ENCODE results near the gene GPR61.
A peak's percentile ranks its signal among the peaks of the same experiment; 100 is the strongest.

The GPR61 gene

DNA sequence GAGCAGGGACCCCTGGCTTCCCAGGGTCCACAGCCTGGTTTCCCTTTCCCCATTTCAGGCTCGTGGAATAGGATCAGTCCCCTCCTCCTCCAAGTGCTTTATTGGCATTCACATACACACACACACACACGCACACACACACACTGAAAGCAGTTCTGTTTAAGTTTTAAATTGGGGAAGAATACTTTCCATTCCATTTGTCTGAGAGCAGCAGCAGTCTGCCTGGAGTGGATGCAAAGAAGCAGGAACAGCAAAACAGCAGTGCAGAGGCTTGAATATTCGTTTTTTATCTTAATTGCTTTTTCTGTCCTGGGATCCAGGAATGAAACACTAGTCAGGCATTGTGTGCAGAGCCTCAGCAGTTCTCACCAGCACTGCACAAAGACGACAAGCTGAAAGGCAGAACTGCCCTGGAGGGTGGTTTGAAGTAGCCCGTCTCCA, 38.7 kb upstream of the GPR61 start:
- Histone ChIP-seq H2AFZ (ENCODE audit: low read length) (no peak overlapping the region), H3K4me2 (ENCODE audit: low read length) (no peak overlapping the region), H3K27ac (ENCODE audit: low read depth, low read length, poor library complexity, severe bottlenecking) (no peak overlapping the region), H3K27me3 (ENCODE audit: insufficient read depth, low read length) (no peaks in the 10 kb centered on the region), H3K36me3 (ENCODE audit: insufficient read depth, low read length) (peaks cover 13% of the 10 kb centered on the region; the same call in 1 of the 2 replicates), H3F3A (ENCODE audit: insufficient read depth, low read length) (no peaks in the 10 kb centered on the region), H4K20me1 (ENCODE audit: insufficient read depth, low read length) (no peaks in the 10 kb centered on the region), H3K79me2 (ENCODE audit: insufficient read depth, low read length) (no peaks in the 10 kb centered on the region), H3K4me3 (ENCODE audit: low read depth, low read length, poor library complexity, severe bottlenecking) (no peak overlapping the region), H3K4me1 (ENCODE audit: insufficient read depth, low read length, severe bottlenecking) (peaks cover 12% of the 10 kb centered on the region), H3K9ac (ENCODE audit: low read length) (no peak overlapping the region), H3K9me2 (ENCODE audit: low read depth, low read length) (no peaks in the 10 kb centered on the region), H3K9me3 (ENCODE audit: low read length) (no peaks in the 10 kb centered on the region)
- TF ChIP-seq CTCF (IDR thresholded peaks at IDR 0.05; ENCODE audit: low read length) (no peak), EZH2 (IDR thresholded peaks at IDR 0.05; ENCODE audit: borderline replicate concordance, low read length) (no peak)

DNA sequence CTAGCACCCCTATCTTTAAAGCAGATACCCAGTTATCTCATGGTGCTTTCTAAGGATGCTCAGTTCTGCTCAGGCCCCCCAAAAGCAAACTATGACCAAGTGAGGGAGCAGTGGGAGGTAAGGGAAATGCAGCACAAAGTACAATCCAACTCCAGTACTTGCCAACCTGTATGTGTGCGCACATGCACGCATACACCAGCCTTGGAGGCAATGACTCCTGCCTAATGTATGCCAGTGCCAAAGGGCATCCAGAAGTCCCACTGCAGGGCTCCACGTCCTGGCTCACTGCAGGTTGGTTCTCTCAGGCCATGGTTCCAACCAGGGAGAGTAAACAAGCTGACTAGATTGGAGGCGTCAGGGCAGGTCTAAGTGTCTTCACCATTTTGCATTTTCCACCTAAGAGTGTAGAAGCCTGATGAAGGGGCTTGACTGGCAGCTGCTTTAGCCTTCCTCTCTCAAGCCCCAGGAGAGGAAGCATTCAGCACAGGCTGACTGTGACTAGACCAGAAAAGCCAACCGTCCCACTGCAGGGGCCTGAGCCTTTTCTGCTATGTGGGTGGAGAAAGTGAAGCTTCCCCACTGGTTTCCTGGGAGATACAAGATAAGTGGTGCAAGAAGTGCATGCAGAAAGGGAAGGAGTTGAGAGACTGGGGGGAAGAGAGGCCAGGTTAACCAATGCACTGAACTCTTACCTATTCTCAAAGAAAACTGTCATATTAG, 37.9 kb upstream of the GPR61 start:
- no peaks in the 10 kb centered on the region for H3K9me3 ChIP-seq (ENCODE audit: low read length)
- H3K9ac ChIP-seq (ENCODE audit: low read length): no peak overlapping the region
- H3K4me1 ChIP-seq (ENCODE audit: insufficient read depth, low read length, severe bottlenecking): peaks cover 12% of the 10 kb centered on the region
- H3K27ac ChIP-seq (ENCODE audit: low read depth, low read length, poor library complexity, severe bottlenecking): peak overlapping the region; percentile 34
- no peak overlapping the region for H2AFZ ChIP-seq (ENCODE audit: low read length)
- peaks cover 7% of the 10 kb centered on the region; the same call in 1 of the 2 replicates for H3K36me3 ChIP-seq (ENCODE audit: insufficient read depth, low read length)
- H3K4me2 ChIP-seq (ENCODE audit: low read length): no peak overlapping the region
- no peaks in the 10 kb centered on the region for H3K27me3 ChIP-seq (ENCODE audit: insufficient read depth, low read length)
- H3K79me2 ChIP-seq (ENCODE audit: insufficient read depth, low read length): no peaks in the 10 kb centered on the region
- no peak for TF ChIP-seq EZH2 (IDR thresholded peaks at IDR 0.05; ENCODE audit: borderline replicate concordance, low read length)
- no peaks in the 10 kb centered on the region for H3K9me2 ChIP-seq (ENCODE audit: low read depth, low read length)
- H3F3A ChIP-seq (ENCODE audit: insufficient read depth, low read length): no peaks in the 10 kb centered on the region
- H4K20me1 ChIP-seq (ENCODE audit: insufficient read depth, low read length): no peaks in the 10 kb centered on the region
- no peak overlapping the region for H3K4me3 ChIP-seq (ENCODE audit: low read depth, low read length, poor library complexity, severe bottlenecking)

DNA sequence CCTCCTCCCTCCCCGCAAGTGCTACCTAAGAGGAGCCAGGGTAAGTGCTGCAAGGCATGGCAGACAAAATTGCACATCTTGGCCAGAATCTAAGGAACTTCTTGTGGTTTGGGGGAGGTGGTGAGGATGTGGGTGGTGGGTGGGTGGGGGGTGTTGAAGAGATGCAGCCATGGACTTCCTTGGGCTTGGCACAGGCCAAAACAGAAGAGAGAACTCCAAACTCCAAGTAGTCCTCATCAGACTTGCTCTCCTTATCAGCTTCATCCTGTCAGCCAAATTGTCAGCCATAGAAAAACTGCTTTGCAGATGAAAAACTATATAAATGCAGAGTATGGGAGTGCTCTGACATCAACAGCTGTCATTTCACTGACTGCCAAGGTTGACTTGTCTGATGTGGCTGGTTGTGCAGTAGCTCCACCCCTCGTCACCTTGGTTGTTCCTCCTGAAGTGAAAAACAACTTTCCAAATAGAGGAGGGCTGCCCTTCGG, 37.3 kb upstream of the GPR61 start:
- Histone ChIP-seq H3K27me3 (ENCODE audit: insufficient read depth, low read length) (no peaks in the 10 kb centered on the region), H3K27ac (ENCODE audit: low read depth, low read length, poor library complexity, severe bottlenecking) (peak overlapping the region; percentile 34), H3K79me2 (ENCODE audit: insufficient read depth, low read length) (no peaks in the 10 kb centered on the region), H3K9me3 (ENCODE audit: low read length) (no peaks in the 10 kb centered on the region), H3K4me3 (ENCODE audit: low read depth, low read length, poor library complexity, severe bottlenecking) (no peak overlapping the region), H3K4me1 (ENCODE audit: insufficient read depth, low read length, severe bottlenecking) (peaks cover 12% of the 10 kb centered on the region), H4K20me1 (ENCODE audit: insufficient read depth, low read length) (no peaks in the 10 kb centered on the region), H3K4me2 (ENCODE audit: low read length) (no peak overlapping the region), H2AFZ (ENCODE audit: low read length) (no peak overlapping the region), H3K36me3 (ENCODE audit: insufficient read depth, low read length) (peaks cover 7% of the 10 kb centered on the region; the same call in 1 of the 2 replicates), H3F3A (ENCODE audit: insufficient read depth, low read length) (no peaks in the 10 kb centered on the region), H3K9me2 (ENCODE audit: low read depth, low read length) (no peaks in the 10 kb centered on the region), H3K9ac (ENCODE audit: low read length) (no peak overlapping the region)
- TF ChIP-seq EZH2 (IDR thresholded peaks at IDR 0.05; ENCODE audit: borderline replicate concordance, low read length) (no peak), CTCF (IDR thresholded peaks at IDR 0.05; ENCODE audit: low read length) (no peak)
